ENCODE measurements around the gene TPRA1. TPM values are rescaled to one million over a fixed set of nuclear protein-coding genes. Genes with fewer than 3 reads are reported as not detected.
"Not testable (repeated sequence)": the region's sequence is repeated elsewhere in the genome, so short reads cannot be mapped to it uniquely, and the experiment has no call there.

TPRA1 gene
- total RNA-seq, 1 donor from 2014 or later = 34.9 TPM

- no peak for DNase-seq (ENCODE audit: low read depth in 2 of 2)
These were observed 26.5 kb upstream of the TPRA1 start for GRCh38 chr3:127616836-127617605.

GRCh38 chr3:127615631-127616305 lies 25.2 kb upstream of the TPRA1 start:
- no peak for DNase-seq (ENCODE audit: low read depth in 2 of 2)

- no peak for DNase-seq (ENCODE audit: low read depth in 2 of 2)
These were observed 24.5 kb upstream of the TPRA1 start for GRCh38 chr3:127614928-127615589.

GRCh38 chr3:127613406-127613805 lies 22.9 kb upstream of the TPRA1 start:
- DNase-seq (ENCODE audit: low read depth in 2 of 2) = no peak

GRCh38 chr3:127612966-127613365 lies 22.4 kb upstream of the TPRA1 start:
- DNase-seq (ENCODE audit: low read depth in 2 of 2) = peak; percentile 35 to 67

DNA sequence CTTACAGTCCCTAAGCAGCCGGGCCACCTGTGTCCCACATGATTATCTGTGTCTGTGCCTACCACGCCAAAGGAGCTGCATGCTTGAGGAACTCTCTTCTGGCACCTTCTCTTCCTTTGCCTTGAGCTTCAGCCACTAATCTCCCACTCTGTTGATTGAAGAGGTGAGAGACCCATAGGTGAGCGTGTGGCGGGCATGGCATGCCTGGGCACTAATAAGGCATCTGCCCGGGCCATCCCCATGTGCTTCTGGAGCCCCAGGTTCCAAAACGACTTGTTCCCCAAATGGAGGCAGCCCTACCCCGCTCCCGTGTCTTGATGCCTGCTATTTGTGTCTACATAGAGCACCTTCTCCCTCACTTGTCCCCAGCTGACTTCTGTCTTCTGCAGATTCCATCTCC lies 20.7 kb upstream of the TPRA1 start:
- DNase-seq (ENCODE audit: low read depth in 2 of 2) = no peak

- DNase-seq (ENCODE audit: low read depth in 2 of 2) = no peak
These were observed 19.6 kb upstream of the TPRA1 start for GRCh38 chr3:127610105-127610504.

DNA sequence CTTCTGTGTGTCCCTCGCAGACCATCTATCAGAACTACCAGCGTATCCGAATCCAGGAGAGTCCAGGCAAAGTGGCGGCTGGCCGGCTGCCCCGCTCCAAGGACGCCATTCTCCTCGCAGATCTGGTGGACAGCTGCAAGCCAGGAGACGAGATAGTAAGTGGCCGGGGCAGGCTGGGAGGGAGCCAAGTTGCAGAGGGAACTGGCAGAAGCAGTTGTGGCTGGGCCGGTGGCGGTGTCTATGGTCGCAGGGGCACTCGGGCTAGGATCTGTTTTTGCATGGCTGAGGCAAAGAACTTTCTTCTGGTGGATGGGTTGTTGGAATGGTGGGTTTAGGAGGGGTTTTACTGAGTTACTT lies 17.8 kb upstream of the TPRA1 start:
- DNase-seq (ENCODE audit: low read depth in 2 of 2) = no peak

- no peak for DNase-seq (ENCODE audit: low read depth in 2 of 2)
These were observed 17.3 kb upstream of the TPRA1 start for GRCh38 chr3:127607675-127608361.

- DNase-seq (ENCODE audit: low read depth in 2 of 2) = no peak
These were observed 16.6 kb upstream of the TPRA1 start for GRCh38 chr3:127606981-127607595.

DNA sequence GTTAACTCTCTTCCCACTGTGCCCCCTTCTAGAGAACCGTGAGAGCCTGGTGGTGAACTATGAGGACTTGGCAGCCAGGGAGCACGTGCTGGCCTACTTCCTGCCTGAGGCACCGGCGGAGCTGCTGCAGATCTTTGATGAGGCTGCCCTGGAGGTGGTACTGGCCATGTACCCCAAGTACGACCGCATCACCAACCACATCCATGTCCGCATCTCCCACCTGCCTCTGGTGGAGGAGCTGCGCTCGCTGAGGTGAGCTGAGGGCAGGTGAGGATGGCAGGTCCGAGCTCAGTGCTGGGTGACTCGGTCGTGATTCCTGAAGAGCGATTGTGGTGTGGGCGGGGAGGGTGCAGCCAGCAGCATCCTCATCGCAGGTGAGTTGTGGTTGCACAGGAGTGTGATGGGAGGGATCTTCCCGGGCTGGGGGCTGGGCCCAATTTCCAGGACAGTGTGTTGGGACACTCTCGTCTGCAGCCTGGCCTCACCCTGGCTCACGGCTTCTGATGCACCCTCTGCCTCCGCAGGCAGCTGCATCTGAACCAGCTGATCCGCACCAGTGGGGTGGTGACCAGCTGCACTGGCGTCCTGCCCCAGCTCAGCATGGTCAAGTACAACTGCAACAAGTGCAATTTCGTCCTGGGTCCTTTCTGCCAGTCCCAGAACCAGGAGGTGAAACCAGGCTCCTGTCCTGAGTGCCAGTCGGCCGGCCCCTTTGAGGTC lies 15.7 kb upstream of the TPRA1 start:
- DNase-seq (ENCODE audit: low read depth in 2 of 2) = no peak

GRCh38 chr3:127605547-127605946 lies 15.0 kb upstream of the TPRA1 start:
- not testable (repeated sequence) for DNase-seq (ENCODE audit: low read depth in 2 of 2)

- no peak for DNase-seq (ENCODE audit: low read depth in 2 of 2)
These were observed 14.1 kb upstream of the TPRA1 start for GRCh38 chr3:127604546-127605165.

DNA sequence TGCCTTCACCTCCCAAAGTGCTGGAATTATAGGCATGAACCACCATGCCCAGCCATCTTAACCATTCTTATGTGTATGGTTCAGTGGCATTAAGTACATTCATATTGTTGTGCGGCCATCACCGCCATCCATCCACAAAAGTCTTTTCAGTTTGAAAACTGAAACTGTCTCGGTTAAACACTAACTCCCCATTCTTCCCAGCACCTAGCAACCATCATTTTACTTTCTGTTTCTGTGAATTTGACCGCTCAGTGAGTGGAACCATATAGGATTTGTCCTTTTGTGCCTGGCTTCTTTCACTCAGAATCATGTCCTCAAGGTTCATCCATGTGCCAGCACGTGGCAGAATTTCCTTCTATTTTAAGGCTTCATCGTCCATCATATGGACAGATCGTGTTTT lies 13.5 kb upstream of the TPRA1 start:
- DNase-seq (ENCODE audit: low read depth in 2 of 2) = no peak

- no peak for DNase-seq (ENCODE audit: low read depth in 2 of 2)
These were observed 10.4 kb upstream of the TPRA1 start for GRCh38 chr3:127600749-127601456.

- no peak for DNase-seq (ENCODE audit: low read depth in 2 of 2)
These were observed 8.5 kb upstream of the TPRA1 start for GRCh38 chr3:127598841-127599570.

DNA sequence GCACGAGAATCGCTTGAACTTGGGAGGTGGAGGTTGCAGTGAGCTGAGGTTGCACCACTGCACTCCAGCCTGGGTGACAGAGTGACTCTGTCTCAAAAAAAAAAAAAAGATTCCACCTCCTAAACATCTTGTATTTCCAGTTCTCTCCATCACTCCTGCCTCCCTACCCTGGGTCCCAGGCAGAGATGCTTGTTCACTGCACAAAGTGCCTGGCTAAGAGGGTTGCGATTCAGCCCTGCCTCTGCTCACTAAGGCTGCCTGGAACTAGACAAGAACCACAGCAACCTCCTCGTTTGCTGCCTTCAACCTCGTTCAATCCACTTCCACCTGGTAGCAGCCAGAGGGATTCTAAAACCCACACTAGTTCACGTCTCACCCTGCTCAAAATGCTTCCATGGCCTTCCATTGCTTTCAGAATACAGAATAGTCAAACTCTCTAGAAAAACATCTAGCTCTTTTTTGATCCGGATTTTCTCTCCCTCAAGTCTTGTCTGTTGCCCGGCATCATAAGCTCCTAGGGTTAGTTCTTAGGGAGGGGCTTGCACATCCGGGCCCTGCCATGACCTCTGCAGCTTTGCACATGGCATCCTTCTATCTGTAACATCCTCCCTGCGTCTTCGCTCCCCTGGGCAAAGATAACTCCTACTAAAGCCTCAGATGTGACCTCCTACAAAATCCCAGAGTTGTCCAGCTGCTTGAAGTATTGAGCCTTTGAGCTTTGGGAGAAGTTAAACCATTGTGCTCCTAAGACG lies 6.7 kb upstream of the TPRA1 start:
- DNase-seq (ENCODE audit: low read depth in 2 of 2) = no peak

- no peak for DNase-seq (ENCODE audit: low read depth in 2 of 2)
These were observed 4.8 kb upstream of the TPRA1 start for GRCh38 chr3:127595303-127595702.
